DOHH2 (cell line): ENCODE data around the gene HTN1.
"Not testable (repeated sequence)": the region's sequence is repeated elsewhere in the genome, so short reads cannot be mapped to it uniquely, and the experiment has no call there.

ENCODE experiments used
- H3F3A ChIP-seq: fragments of 200-600 bp; sonication (generic), shearing (Covaris generic); 2 replicates; pipeline ENCODE4 v1.6.0; 2016; ENCODE audit warnings: antibody characterized with exemption, mild to moderate bottlenecking; ENCODE audit not compliant: control insufficient read depth, insufficient read depth
- H3K27ac ChIP-seq: fragments of 200-600 bp; sonication (generic); 2 replicates; pipeline ENCODE4 v1.5.1; 2014; ENCODE audit warnings: low read depth, mild to moderate bottlenecking, low read length, moderate library complexity
- H3K27me3 ChIP-seq: fragments of 200-600 bp; sonication (generic); 2 replicates; pipeline ENCODE4 v1.6.1; 2014; ENCODE audit warnings: mild to moderate bottlenecking, low read length, mixed read lengths; ENCODE audit not compliant: control insufficient read depth
- H3K36me3 ChIP-seq: fragments of 200-600 bp; sonication (generic); 2 replicates; pipeline ENCODE4 v1.6.1; 2014; ENCODE audit warnings: mild to moderate bottlenecking, low read length, moderate library complexity, mixed read lengths; ENCODE audit not compliant: control insufficient read depth
- H3K4me1 ChIP-seq: fragments of 200-600 bp; sonication (generic); 2 replicates; pipeline ENCODE4 v1.6.1; 2014; ENCODE audit warnings: mild to moderate bottlenecking, low read length, mixed read lengths; ENCODE audit not compliant: control insufficient read depth
- H3K4me2 ChIP-seq: fragments of 200-600 bp; sonication (generic); 2 replicates; pipeline ENCODE4 v1.6.0; 2014; ENCODE audit warnings: mild to moderate bottlenecking, low read length, moderate library complexity
- H3K4me3 ChIP-seq: fragments of 200-600 bp; sonication (generic); 2 replicates; pipeline ENCODE4 v1.5.1; 2014; ENCODE audit warnings: mild to moderate bottlenecking, low read length, mixed read lengths
- H3K79me2 ChIP-seq: fragments of 200-600 bp; sonication (generic); 2 replicates; pipeline ENCODE4 v1.6.1; 2014; ENCODE audit warnings: mild to moderate bottlenecking, low read length, mixed read lengths; ENCODE audit not compliant: control insufficient read depth
- H3K9me2 ChIP-seq: fragments of 200-600 bp; sonication (generic); replicated peaks from 2 replicates; pipeline ENCODE4 v1.6.1; 2014; ENCODE audit warnings: mild to moderate bottlenecking, low read length, mixed read lengths; ENCODE audit not compliant: control insufficient read depth
- H3K9me3 ChIP-seq: fragments of 200-600 bp; sonication (generic); 2 replicates; pipeline ENCODE4 v1.6.1; 2014; ENCODE audit warnings: antibody characterized with exemption, low read length, mixed read lengths; ENCODE audit not compliant: control insufficient read depth, insufficient read depth
- H4K20me1 ChIP-seq: fragments of 200-600 bp; sonication (generic); 2 replicates; pipeline ENCODE4 v1.6.0; 2014; ENCODE audit warnings: low read depth, mild to moderate bottlenecking, antibody characterized with exemption, low read length, moderate library complexity; ENCODE audit not compliant: control insufficient read depth, insufficient read depth
- EZH2phosphoT487 ChIP-seq: fragments of 200-600 bp; sonication (generic); IDR thresholded peaks from 2 replicates; pipeline ENCODE4 v1.6.1; 2017; ENCODE audit warnings: borderline replicate concordance, mild to moderate bottlenecking, antibody characterized with exemption, low read length, moderate library complexity, mixed read lengths
- TF ChIP-seq, protein P1 (sequence below): fragments of 200-600 bp; sonication (generic); IDR thresholded peaks from one replicate; pipeline ENCODE4 v1.5.1; 2014; ENCODE audit warnings: antibody characterized with exemption, mild to moderate bottlenecking, low read depth, low read length; ENCODE audit not compliant: poor library complexity, severe bottlenecking

Gene HTN1

DNA sequence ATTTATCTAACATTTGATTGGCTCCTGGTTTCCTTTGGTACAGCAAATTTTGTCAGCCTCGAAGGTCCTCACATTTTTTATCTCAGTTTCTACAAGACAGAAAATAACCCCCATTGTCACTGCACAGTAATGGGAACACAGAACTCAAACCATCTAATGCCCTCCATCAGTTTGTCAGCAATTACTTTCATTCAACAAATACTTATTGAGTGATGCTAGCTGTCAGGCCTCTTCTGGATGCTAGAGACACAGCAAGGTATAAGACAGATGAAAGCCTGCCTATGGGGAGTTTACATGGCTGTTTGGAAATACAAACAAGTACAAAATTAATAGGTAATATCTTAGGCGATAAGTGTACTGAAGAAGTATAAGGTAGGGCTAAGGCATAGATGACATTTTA lies 27.0 kb upstream of the HTN1 start:
- Histone ChIP-seq H3K4me3 (no peak overlapping the region), H4K20me1 (no peaks in the 10 kb centered on the region), H3K9me3 (no peaks in the 10 kb centered on the region), H3F3A (no peaks in the 10 kb centered on the region), H3K79me2 (no peaks in the 10 kb centered on the region), H3K4me2 (no peak overlapping the region), H3K9me2 (no peaks in the 10 kb centered on the region), H3K36me3 (no peaks in the 10 kb centered on the region), H3K27me3 (no peaks in the 10 kb centered on the region), H3K4me1 (no peaks in the 10 kb centered on the region), H3K27ac (no peak overlapping the region)
- no peak for TF ChIP-seq EZH2phosphoT487
- TF ChIP-seq, protein P1, sequence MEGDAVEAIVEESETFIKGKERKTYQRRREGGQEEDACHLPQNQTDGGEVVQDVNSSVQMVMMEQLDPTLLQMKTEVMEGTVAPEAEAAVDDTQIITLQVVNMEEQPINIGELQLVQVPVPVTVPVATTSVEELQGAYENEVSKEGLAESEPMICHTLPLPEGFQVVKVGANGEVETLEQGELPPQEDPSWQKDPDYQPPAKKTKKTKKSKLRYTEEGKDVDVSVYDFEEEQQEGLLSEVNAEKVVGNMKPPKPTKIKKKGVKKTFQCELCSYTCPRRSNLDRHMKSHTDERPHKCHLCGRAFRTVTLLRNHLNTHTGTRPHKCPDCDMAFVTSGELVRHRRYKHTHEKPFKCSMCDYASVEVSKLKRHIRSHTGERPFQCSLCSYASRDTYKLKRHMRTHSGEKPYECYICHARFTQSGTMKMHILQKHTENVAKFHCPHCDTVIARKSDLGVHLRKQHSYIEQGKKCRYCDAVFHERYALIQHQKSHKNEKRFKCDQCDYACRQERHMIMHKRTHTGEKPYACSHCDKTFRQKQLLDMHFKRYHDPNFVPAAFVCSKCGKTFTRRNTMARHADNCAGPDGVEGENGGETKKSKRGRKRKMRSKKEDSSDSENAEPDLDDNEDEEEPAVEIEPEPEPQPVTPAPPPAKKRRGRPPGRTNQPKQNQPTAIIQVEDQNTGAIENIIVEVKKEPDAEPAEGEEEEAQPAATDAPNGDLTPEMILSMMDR = no peak

DNA sequence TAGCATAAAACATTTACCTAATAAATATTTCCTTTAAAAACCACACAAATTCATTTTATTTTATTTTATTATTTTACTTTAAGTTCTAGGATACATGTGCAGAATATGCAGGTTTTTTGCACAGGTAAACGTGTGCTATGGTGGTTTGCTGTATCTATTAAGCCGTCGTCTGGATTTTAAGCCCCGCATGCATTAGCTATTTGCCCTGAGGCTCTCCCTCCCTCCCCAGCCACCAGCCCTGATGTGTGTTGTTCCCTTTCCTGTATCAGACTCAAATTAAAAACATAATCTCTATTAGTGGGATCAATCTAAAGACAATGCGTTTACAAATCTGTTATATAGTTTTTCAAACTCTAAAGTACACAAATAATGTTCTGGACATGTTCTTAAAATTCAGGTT lies 23.2 kb upstream of the HTN1 start:
- Histone ChIP-seq H3K9me2 (no peaks in the 10 kb centered on the region), H3K27ac (no peak overlapping the region), H3K27me3 (no peaks in the 10 kb centered on the region), H3F3A (no peaks in the 10 kb centered on the region), H3K36me3 (no peaks in the 10 kb centered on the region), H3K79me2 (no peaks in the 10 kb centered on the region), H4K20me1 (no peaks in the 10 kb centered on the region), H3K4me1 (no peaks in the 10 kb centered on the region), H3K4me2 (no peak overlapping the region), H3K9me3 (no peaks in the 10 kb centered on the region), H3K4me3 (no peak overlapping the region)
- TF ChIP-seq, protein P1 = no peak
- no peak for TF ChIP-seq EZH2phosphoT487

DNA sequence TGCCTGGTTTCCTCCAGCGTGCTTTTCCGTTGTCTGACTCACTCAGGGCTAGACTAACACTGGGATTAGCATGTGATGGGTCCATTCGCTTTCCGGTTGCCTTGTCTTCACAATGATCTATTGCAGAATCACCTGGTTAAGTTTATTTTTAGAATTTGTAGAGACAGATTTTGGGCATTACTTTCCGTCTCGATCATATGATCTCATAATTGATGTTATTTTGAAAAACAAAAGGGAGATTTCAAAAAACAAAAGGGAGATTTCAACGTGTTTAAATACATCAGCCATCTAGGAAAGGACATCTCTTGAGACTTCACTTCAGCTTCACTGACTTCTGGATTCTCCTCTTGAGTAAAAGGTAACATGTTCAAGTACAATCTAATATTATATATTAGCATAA lies 22.1 kb upstream of the HTN1 start, which contains the start of gene HTN3:
TSS of gene HTN3 (plus strand) at position 301 of the 400 bp plus-strand sequence. CDS start 2,282 bp downstream, outside the sequence.
- H3K4me3 ChIP-seq, H3K36me3 ChIP-seq, H3K9me3 ChIP-seq, H3K79me2 ChIP-seq, H3K27ac ChIP-seq, H4K20me1 ChIP-seq, H3K27me3 ChIP-seq, H3K4me2 ChIP-seq, H3K9me2 ChIP-seq, H3F3A ChIP-seq, H3K4me1 ChIP-seq: not testable (repeated sequence)

DNA sequence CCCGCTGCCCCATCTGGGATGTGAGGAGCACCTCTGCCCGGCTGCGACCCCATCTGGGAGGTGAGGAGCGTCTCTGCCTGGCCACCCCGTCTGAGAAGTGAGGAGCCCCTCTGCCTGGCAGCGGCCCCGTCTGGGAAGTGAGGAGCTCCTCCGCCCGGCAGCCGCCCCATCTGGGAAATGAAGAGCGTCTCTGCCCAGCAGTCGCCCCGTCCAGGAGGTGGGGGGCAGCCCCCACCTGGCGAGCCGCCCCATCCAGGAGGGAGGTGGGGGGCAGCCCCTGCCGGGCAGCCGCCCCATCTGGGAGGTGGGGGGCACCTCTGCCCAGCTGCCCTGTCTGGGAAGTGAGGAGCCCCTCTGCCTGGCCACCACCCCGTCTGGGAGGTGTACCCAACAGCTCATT lies 12.7 kb upstream of the HTN1 start:
- H3K4me2 ChIP-seq, H3K4me1 ChIP-seq, H3K9me2 ChIP-seq, H3K36me3 ChIP-seq, H3K79me2 ChIP-seq, H3K27me3 ChIP-seq, H3K27ac ChIP-seq, H3K9me3 ChIP-seq, H4K20me1 ChIP-seq, H3K4me3 ChIP-seq, H3F3A ChIP-seq: not testable (repeated sequence)

DNA sequence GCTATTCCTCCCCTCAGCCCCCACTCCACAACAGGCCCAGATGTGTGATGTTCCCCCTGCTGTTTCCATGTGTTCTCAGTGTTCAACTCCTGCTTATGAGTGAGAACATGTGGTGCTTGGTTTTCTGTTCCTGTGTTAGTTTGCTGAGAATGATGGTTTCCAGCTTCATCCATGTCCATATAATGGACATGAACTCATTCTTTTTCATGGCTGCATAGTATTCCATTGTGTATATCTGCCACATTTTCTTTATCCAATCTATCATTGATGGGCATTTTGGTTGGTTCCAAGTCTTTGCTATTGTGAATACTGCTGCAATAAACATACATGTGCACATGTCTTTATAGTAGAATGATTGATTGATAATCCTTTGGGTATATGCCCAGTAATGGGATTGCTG lies 10.3 kb upstream of the HTN1 start:
- H3K4me1 ChIP-seq, H3K36me3 ChIP-seq, H3K4me2 ChIP-seq, H3K4me3 ChIP-seq, H3K79me2 ChIP-seq, H3K9me3 ChIP-seq, H4K20me1 ChIP-seq, H3K9me2 ChIP-seq, H3F3A ChIP-seq, H3K27me3 ChIP-seq, H3K27ac ChIP-seq: not testable (repeated sequence)
